ENCODE data around the gene REG1B.

- no peak for TF ChIP-seq EP300 (IDR thresholded peaks at IDR 0.05; ENCODE audit: borderline replicate concordance)
- TF ChIP-seq FOXM1 (IDR thresholded peaks at IDR 0.05; ENCODE audit: borderline replicate concordance, low read depth), result no peak
- no peak for TF ChIP-seq YY1 (IDR thresholded peaks at IDR 0.05; ENCODE audit: low read depth)
- TF ChIP-seq TAF1 (IDR thresholded peaks at IDR 0.05; ENCODE audit: low read depth), result no peak
- no peak for TF ChIP-seq CEBPB (IDR thresholded peaks at IDR 0.05)
- no peak for TF ChIP-seq REST (IDR thresholded peaks at IDR 0.05; ENCODE audit: low read depth)
- TF ChIP-seq MAX (IDR thresholded peaks at IDR 0.05), result no peak
- no peak for TF ChIP-seq RAD21 (IDR thresholded peaks at IDR 0.05; ENCODE audit: low read depth)
- TF ChIP-seq NFIC (IDR thresholded peaks at IDR 0.05), result no peak
- TF ChIP-seq, protein P1, sequence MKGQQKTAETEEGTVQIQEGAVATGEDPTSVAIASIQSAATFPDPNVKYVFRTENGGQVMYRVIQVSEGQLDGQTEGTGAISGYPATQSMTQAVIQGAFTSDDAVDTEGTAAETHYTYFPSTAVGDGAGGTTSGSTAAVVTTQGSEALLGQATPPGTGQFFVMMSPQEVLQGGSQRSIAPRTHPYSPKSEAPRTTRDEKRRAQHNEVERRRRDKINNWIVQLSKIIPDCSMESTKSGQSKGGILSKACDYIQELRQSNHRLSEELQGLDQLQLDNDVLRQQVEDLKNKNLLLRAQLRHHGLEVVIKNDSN (IDR thresholded peaks at IDR 0.05), result no peak
Measured at GRCh38 chr2:79090693-79091092, 2.9 kb upstream of the REG1B start.

Data from Ishikawa (cell line).